T-helper 2 cell treated with Interferon-gamma antibody and Interleukin-4, amounts not matched to agents 100 ng/mL and 5 ng/mL, for 36 hours (primary cell): ENCODE measurements around the gene FUT2. TPM values are rescaled to one million over a fixed set of nuclear protein-coding genes. Genes with fewer than 3 reads are reported as not detected.
"Not testable (repeated sequence)": the region's sequence is repeated elsewhere in the genome, so short reads cannot be mapped to it uniquely, and the experiment has no call there.

Experiments used
- intact Hi-C: fragments of 100-400 bp; cut with micrococcal nuclease; formaldehyde crosslinking; loops from one replicate; pipeline ENCODE4 v1.15.1; 2023
- total RNA-seq: library from RNA; stranded (reverse); gene quantifications from 2 replicates; pipeline ENCODE4 v1.2.3, GENCODE V29; 2022

FUT2 gene
- total RNA-seq = not detected in 2 replicates

- intact Hi-C loops = no loop called here
Measured at GRCh38 chr19:48695743-48696352, at the start of gene FUT2. Gene FUT2 (plus strand): TSS chr19:48695971. CDS start chr19:48702957, 6,986 bp downstream.

DNA sequence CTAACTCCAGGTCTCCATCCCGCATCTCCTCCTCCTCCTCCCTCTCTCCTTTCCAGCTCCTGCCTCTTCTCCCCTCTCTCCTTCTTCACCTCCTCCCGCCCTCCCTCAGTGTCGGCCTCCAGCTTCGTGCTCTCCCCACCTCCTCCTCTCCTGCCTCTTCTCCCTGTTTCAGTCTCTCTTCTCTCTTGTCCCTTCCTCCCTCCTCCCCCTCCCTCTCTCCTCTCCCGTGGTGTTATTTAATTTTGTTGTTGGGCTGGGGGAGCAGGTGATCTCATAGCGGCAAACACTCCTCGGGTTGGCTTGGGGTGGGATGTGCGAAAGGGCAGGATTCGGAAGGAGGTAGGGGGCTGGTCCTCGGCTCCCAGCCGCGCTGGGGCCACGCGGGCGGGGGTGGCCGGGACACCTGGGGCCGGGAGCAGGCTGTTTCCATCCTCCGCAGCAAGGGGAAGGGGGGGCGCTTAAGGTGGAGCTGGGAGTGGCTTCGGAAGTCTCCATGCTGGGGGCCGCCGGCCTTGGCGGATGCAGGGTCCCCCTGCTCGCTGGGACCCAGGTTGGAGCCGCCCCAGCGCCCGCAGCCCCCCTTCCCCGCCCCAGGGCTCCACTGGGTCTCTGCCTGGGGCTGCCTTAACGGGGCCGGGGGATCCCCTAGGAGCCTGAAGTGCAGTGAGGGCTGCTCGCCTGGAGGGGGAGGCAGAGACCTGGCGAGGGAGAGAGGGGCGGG lies 49.6 kb upstream of the FUT2 start, which contains the start of gene CA11:
Gene CA11 (minus strand): TSS at position 187 of the 721 bp plus-strand sequence. CDS start 555 bp downstream, outside the sequence.
- intact Hi-C loops = loop anchor here (1.0 to 2.0 kb wide), 6 partner anchors 8 to 189 kb away; no protein-coding TSS in a partner anchor

GRCh38 chr19:48646722-48647216 lies 49.0 kb upstream of the FUT2 start:
- intact Hi-C loops = loop anchor here (1.0 to 2.0 kb wide), 6 partner anchors 8 to 189 kb away; no protein-coding TSS in a partner anchor

DNA sequence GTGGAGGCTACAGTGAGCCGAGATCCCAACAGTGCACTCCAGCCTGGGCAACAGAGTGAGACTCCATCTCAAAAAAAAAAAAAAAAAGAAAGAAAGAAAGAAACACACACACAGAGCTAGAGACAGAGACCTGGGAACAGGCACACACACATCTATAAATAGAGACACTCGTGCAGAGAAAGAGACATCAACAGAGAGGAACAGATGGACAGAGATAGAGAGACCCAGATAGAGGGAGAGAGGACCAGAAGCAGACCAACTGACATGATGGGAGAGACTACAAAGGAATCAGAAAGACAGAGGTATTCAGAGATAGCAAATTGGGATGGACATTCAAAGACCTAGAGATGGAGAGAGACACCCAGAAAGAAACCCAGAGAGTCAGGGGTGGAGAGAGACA lies 47.6 kb upstream of the FUT2 start:
- intact Hi-C loops = no loop called here

GRCh38 chr19:48650974-48651682 lies 44.6 kb upstream of the FUT2 start:
- intact Hi-C loops = no loop called here

DNA sequence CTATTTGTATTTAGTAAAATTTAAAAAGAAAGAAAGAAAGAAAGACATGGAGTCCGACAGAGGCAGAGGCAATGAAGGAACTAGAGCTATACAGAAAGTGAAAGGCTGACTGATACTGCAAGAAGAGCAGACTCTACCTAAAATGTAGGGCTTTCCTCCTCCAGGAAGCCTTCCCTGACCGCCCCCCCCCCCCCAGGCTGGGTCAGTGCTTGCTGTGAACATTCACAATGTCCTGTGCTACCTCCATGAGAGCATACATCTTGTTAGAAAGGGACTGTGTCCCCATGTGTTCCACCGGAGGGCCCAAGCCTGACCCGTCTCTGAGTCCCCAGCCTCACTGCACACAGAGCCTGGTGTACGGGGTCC lies 44.1 kb upstream of the FUT2 start:
- intact Hi-C loops = no loop called here

GRCh38 chr19:48654299-48655059 lies 41.3 kb upstream of the FUT2 start:
- intact Hi-C loops = no loop called here

GRCh38 chr19:48656840-48657474 lies 38.8 kb upstream of the FUT2 start:
- intact Hi-C loops = no loop called here

- intact Hi-C loops = not testable (repeated sequence)
Measured at GRCh38 chr19:48657828-48658227, 37.9 kb upstream of the FUT2 start.

- intact Hi-C loops = no loop called here
Measured at GRCh38 chr19:48658483-48658882, 37.3 kb upstream of the FUT2 start.

DNA sequence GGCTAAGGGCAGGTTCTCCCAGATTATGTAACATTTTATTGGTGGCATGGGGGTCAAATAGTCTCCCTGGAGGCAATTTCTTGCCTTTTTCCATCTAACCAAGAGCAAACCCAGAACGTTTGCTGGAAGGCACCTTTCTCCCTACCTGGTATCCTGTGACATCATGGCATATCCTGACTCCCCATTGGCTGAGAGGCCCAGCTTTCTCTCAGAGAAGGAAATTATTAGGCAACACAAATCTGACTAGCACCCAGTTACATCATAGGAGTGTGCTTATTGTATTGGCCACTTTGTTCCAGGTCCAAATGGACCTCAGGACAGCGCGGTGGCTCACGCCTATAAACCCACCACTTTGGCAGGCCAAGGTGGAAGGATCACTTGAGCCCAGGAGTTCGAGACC lies 36.0 kb upstream of the FUT2 start:
- intact Hi-C loops = no loop called here

- intact Hi-C loops = loop anchor here (1.0 kb wide), 1 partner anchor 15 kb away; the partner anchor contains the start of gene CA11
Measured at GRCh38 chr19:48660852-48661710, 34.7 kb upstream of the FUT2 start.

DNA sequence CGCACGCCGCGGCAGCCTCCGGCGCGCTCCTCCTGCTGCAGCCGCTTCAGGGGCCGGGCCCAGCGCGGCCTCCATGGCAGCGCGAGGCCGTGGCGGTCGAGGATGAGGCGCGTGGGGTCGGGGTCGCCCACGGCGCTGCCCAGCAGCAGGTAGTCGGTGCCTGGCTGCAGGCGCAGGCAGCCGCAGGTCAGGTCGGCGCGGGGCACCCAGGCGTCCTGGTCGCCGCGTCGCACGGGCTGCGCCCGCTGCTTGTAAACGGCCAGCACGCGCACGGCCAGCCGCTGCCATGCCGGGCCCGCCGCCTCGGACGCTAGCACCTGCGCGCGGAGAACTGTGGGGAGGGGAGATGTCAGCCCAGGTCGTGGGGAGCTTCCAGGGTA lies 34.1 kb upstream of the FUT2 start:
- intact Hi-C loops = loop anchor here (1.0 kb wide), 1 partner anchor 15 kb away; the partner anchor contains the start of gene CA11

DNA sequence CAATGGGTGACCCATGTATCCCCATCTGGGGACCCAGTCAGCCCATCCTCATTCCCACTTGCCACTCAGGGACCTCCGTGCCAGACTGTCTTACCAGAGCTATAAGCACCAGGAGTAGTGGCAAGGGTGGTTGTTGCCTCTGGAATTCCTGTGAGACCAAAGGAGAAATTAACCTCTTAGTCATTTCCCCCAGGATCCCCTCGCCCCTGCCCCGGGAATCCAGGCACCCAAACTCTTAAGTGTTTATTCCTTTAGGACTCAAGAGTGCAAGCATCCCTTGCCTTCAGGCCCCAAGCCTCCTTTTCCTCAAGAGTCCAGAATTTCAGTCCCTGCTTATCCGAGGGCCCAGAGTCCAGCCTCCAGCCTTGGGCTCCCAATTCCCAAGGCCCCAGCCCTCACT lies 32.1 kb upstream of the FUT2 start:
- intact Hi-C loops = no loop called here

GRCh38 chr19:48664476-48664875 lies 31.3 kb upstream of the FUT2 start:
- intact Hi-C loops = no loop called here

- intact Hi-C loops = no loop called here
Measured at GRCh38 chr19:48665786-48666185, 30.0 kb upstream of the FUT2 start.

DNA sequence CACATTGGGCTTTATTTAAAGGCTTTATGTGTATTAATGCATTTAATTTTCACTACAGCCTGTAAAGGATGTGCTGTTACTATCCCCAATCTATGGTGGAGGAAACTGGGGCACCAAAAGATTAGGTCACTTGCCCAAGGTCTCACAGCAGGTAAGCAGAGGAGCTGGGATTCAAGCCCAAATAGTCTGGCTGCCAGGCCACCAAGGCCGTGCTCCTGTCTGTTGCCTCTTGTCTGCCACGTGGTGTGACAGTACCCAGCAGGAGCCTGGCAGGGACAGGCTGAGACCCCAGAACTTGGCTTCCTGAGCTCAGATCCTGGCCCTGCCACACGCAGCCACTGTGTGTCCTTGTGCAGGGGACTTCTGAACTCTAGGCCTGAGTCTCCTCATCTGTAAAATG lies 27.4 kb upstream of the FUT2 start:
- intact Hi-C loops = no loop called here

DNA sequence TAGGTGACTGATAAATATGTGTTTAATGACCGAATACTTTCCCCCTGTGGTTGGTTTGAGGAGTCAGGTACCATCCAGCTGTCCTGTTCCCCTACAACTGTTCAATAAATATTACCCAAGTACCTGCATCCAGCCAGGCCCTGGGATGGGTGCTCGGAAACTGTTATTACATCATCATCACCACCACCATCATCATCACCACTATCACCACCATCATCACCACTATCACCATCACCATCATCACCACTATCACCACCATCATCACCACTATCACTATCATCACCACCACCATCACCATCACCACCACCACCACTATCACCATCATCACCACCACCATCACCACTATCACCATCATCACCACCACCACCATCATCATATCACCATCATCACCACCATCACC lies 27.0 kb upstream of the FUT2 start:
- intact Hi-C loops = no loop called here

DNA sequence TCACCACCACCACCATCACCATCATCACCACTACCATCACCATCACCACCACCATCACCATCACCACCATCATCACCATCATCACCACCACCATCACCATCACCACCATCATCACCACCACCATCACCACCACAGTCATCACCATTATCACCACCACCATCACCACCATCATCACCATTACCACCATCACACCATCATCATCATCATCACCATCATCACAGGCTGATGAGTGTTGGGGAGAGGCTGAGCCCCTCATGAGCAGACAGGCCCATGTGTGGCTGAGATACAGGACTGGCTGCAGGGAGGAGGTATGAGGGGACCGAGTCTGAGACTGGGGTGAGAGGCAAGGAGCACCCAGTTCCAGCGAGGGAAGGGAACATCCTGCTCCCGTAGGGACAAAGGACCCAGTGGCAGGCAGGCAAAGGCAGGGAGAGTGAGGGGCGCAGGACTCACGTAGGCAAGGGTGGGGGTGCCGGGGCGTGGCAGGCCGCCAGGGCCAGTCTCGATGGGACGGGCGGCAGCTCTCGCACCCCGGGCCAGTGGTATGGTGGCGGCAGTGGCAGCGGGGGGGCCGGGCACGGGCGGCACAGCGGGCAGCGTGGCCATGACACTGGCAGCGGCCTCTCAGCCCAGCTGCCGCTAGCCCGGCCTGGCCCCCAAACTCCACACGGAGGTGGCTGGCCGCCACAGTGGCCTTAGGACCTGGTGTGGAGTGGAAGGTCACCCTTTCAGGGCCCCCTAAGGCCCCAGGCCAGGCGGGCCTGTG lies 25.7 kb upstream of the FUT2 start:
- intact Hi-C loops = no loop called here
